ENCODE results near the gene CCSER1.

DNA sequence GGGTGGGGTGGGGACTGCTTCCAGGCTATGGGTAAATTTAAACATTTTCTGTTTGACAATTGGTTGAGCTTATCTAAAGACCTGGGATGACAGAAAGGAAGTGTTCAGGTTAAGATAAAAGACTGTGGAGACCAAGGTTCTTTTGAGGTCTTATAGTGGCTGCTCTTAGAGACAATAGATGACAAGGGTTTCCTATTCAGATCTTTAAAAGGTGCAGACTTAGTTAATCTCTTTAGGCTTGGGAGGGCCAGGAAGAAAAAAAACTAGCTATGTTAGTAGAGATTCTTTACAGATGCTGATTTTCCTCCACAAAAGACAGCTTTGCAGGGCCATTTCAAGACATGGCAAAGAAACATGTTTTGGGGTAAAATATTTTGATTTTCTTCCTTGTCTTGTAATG is 972.5 kb downstream of the CCSER1 start:
- TF ChIP-seq EZH2 (IDR thresholded peaks at IDR 0.05; ENCODE audit: low read depth, unreplicated experiment) (no peak), POLR2AphosphoS5 (IDR thresholded peaks at IDR 0.05; ENCODE audit: low read depth) (no peak), CREB1 (CRISPR knock-in tag; IDR thresholded peaks at IDR 0.05; ENCODE audit: low read depth) (no peak), JUNB (IDR thresholded peaks at IDR 0.05; ENCODE audit: unreplicated experiment) (no peak)
- TF ChIP-seq, protein P1, sequence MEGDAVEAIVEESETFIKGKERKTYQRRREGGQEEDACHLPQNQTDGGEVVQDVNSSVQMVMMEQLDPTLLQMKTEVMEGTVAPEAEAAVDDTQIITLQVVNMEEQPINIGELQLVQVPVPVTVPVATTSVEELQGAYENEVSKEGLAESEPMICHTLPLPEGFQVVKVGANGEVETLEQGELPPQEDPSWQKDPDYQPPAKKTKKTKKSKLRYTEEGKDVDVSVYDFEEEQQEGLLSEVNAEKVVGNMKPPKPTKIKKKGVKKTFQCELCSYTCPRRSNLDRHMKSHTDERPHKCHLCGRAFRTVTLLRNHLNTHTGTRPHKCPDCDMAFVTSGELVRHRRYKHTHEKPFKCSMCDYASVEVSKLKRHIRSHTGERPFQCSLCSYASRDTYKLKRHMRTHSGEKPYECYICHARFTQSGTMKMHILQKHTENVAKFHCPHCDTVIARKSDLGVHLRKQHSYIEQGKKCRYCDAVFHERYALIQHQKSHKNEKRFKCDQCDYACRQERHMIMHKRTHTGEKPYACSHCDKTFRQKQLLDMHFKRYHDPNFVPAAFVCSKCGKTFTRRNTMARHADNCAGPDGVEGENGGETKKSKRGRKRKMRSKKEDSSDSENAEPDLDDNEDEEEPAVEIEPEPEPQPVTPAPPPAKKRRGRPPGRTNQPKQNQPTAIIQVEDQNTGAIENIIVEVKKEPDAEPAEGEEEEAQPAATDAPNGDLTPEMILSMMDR (conservative IDR thresholded peaks at IDR 0.05; ENCODE audit: low read depth in 2 of 2) = no peak
- TF ChIP-seq, protein P2, sequence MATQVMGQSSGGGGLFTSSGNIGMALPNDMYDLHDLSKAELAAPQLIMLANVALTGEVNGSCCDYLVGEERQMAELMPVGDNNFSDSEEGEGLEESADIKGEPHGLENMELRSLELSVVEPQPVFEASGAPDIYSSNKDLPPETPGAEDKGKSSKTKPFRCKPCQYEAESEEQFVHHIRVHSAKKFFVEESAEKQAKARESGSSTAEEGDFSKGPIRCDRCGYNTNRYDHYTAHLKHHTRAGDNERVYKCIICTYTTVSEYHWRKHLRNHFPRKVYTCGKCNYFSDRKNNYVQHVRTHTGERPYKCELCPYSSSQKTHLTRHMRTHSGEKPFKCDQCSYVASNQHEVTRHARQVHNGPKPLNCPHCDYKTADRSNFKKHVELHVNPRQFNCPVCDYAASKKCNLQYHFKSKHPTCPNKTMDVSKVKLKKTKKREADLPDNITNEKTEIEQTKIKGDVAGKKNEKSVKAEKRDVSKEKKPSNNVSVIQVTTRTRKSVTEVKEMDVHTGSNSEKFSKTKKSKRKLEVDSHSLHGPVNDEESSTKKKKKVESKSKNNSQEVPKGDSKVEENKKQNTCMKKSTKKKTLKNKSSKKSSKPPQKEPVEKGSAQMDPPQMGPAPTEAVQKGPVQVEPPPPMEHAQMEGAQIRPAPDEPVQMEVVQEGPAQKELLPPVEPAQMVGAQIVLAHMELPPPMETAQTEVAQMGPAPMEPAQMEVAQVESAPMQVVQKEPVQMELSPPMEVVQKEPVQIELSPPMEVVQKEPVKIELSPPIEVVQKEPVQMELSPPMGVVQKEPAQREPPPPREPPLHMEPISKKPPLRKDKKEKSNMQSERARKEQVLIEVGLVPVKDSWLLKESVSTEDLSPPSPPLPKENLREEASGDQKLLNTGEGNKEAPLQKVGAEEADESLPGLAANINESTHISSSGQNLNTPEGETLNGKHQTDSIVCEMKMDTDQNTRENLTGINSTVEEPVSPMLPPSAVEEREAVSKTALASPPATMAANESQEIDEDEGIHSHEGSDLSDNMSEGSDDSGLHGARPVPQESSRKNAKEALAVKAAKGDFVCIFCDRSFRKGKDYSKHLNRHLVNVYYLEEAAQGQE (IDR thresholded peaks at IDR 0.05; ENCODE audit: unreplicated experiment) = no peak
